Measurements from ENCODE around the gene SMIM24.

DNA sequence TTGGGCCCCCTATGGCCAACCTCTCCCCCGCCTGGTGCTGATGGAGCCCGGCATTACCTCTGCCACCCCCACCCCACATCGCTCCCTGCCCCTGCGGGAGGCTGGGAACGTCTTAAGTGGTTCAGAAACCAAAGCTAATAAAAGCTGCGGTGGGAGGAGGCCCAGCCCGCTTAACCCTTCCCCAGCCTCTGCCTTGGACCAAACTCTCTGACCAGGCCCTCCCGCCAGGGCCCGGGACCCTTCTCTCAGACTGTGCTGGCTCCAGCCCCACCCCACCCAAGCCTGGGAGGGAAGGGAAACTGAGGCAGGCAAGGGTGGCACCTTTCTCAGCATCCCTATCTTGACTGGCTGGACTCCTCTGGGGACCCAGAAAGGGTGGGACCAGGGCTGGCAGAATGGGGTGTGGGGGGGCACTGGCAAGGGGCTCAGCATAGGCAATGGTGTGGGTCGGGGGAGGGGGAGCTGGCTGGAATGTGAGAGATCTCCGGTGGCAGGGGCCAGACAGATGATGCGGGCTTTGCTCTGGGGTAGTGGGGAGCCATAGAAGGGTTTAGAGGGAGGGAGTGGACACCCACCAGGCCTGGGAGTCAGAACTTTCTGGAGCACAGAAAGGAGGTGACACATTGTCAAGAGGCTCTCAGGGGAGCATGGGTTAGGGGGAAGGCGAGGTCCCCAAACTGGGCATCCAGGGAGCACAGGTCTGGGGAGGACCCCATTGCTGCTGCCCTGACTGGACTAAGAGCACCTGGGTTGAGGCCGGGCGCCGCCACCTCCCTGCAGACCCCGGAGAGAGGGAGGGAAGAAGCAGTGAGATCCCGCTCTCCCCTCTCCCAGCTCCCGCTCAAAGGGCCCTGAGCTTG, 21.9 kb downstream of the SMIM24 start:
- TF ChIP-seq, protein P1, sequence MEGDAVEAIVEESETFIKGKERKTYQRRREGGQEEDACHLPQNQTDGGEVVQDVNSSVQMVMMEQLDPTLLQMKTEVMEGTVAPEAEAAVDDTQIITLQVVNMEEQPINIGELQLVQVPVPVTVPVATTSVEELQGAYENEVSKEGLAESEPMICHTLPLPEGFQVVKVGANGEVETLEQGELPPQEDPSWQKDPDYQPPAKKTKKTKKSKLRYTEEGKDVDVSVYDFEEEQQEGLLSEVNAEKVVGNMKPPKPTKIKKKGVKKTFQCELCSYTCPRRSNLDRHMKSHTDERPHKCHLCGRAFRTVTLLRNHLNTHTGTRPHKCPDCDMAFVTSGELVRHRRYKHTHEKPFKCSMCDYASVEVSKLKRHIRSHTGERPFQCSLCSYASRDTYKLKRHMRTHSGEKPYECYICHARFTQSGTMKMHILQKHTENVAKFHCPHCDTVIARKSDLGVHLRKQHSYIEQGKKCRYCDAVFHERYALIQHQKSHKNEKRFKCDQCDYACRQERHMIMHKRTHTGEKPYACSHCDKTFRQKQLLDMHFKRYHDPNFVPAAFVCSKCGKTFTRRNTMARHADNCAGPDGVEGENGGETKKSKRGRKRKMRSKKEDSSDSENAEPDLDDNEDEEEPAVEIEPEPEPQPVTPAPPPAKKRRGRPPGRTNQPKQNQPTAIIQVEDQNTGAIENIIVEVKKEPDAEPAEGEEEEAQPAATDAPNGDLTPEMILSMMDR (IDR thresholded peaks at IDR 0.05; ENCODE audit: low read length): no peak
- no peak for TF ChIP-seq EZH2 (optimal IDR thresholded peaks at IDR 0.05; ENCODE audit: low read depth, low read length)
